Activated CD8-positive, alpha-beta T cell treated with anti-CD3 and anti-CD28 coated beads for 36 hours (primary cell): Measurements from ENCODE around the gene SOS1. TPM values are rescaled to one million over a fixed set of nuclear protein-coding genes. Genes with fewer than 3 reads are reported as not detected.

Experiments
- ATAC-seq: fragments of 200-7000 bp; cut with Tn5 transposase; one replicate; pipeline ENCODE4 v1.10.0; 2021; ENCODE audit warnings: mild to moderate bottlenecking, moderate library complexity
- CTCF ChIA-PET: fragments of 350-600 bp; sonication (Branson Sonifier 250); formaldehyde crosslinking; loops from one replicate; lab custom pipeline; 2021; ENCODE audit warnings: antibody characterized with exemption; lab: Charles Lee
- POLR2A ChIA-PET: fragments of 350-600 bp; sonication (Branson Sonifier 250); formaldehyde crosslinking; loops from one replicate; lab custom pipeline; 2021; ENCODE audit warnings: antibody characterized with exemption; lab: Charles Lee
- DNase-seq: peaks from one replicate; pipeline ENCODE4 v3.0.0-alpha.2; 2020
- H3K27ac Mint-ChIP-seq: one replicate; pipeline ENCODE4 v1.8.0; 2021; ENCODE audit warnings: mild to moderate bottlenecking, mixed read lengths
- H3K27me3 Mint-ChIP-seq: one replicate; pipeline ENCODE4 v1.8.0; 2021; ENCODE audit warnings: mixed read lengths
- H3K36me3 Mint-ChIP-seq: one replicate; pipeline ENCODE4 v1.8.0; 2021; ENCODE audit warnings: low read depth, mixed read lengths
- H3K4me1 Mint-ChIP-seq: one replicate; pipeline ENCODE4 v1.8.0; 2021; ENCODE audit warnings: low read depth, mixed read lengths
- H3K4me3 Mint-ChIP-seq: one replicate; pipeline ENCODE4 v1.8.0; 2021; ENCODE audit warnings: mild to moderate bottlenecking, moderate library complexity, mixed read lengths
- H3K9me3 Mint-ChIP-seq: one replicate; pipeline ENCODE4 v1.8.0; 2021; ENCODE audit warnings: mixed read lengths
- CTCF ChIP-seq: fragments of 200-600 bp; IDR thresholded peaks from one replicate; pipeline ENCODE4 v1.8.0; 2022; ENCODE audit warnings: antibody characterized with exemption, mild to moderate bottlenecking
- intact Hi-C: fragments of 100-400 bp; cut with micrococcal nuclease; formaldehyde crosslinking; loops from one replicate; pipeline ENCODE4 v1.10.0; 2022
- total RNA-seq, 2 experiments: library from RNA; stranded (reverse); gene quantifications; one replicate each; pipeline ENCODE4 v1.2.3, GENCODE V29; 2021

The SOS1 gene
- total RNA-seq, 2 experiments from 2014 or later: 43.6 to 56.8 TPM

GRCh38 chr2:38934742-38935141, 186.1 kb downstream of the SOS1 start:
- ATAC-seq: no peak

GRCh38 chr2:38933653-38934052, 187.2 kb downstream of the SOS1 start:
- ATAC-seq (no peak), DNase-seq (no peak)
- no peak for TF ChIP-seq CTCF
- intact Hi-C loops: no loop called here
- POLR2A ChIA-PET: no interaction called here
- no peak overlapping the region for H3K4me3 Mint-ChIP-seq
- no peaks in the 10 kb centered on the region for H3K36me3 Mint-ChIP-seq
- H3K9me3 Mint-ChIP-seq: no peaks in the 10 kb centered on the region
- peaks cover 5% of the 10 kb centered on the region for H3K4me1 Mint-ChIP-seq
- CTCF ChIA-PET: interaction anchor here (2.2 kb wide), 1 partner anchor 15 kb away, joined by 11 read pairs; no protein-coding TSS in a partner anchor
- H3K27me3 Mint-ChIP-seq: no peaks in the 10 kb centered on the region
- H3K27ac Mint-ChIP-seq: no peak overlapping the region

More at GRCh38 chr2:38934742-38935141, 186.1 kb downstream of the SOS1 start:
- no peak overlapping the region for H3K4me3 Mint-ChIP-seq
- H3K9me3 Mint-ChIP-seq: no peaks in the 10 kb centered on the region
- H3K27me3 Mint-ChIP-seq: no peaks in the 10 kb centered on the region
- no peaks in the 10 kb centered on the region for H3K36me3 Mint-ChIP-seq
- no peak for TF ChIP-seq CTCF
- CTCF ChIA-PET: interaction anchor here (3.2 kb wide), 1 partner anchor 13 kb away, joined by 20 read pairs; no protein-coding TSS in a partner anchor
- H3K4me1 Mint-ChIP-seq: peaks cover 5% of the 10 kb centered on the region
- H3K27ac Mint-ChIP-seq: no peak overlapping the region
- intact Hi-C loops: no loop called here
- DNase-seq: no peak
- POLR2A ChIA-PET: no interaction called here

- DNase-seq (no peak), ATAC-seq (no peak)
- TF ChIP-seq CTCF: no peak
- Mint-ChIP-seq H3K27ac (no peak overlapping the region), H3K4me3 (no peak overlapping the region), H3K27me3 (no peaks in the 10 kb centered on the region), H3K4me1 (peaks cover 5% of the 10 kb centered on the region), H3K36me3 (no peaks in the 10 kb centered on the region), H3K9me3 (no peaks in the 10 kb centered on the region)
- POLR2A ChIA-PET: no interaction called here
- intact Hi-C loops: no loop called here
- CTCF ChIA-PET: interaction anchor here (2.2 kb wide), 1 partner anchor 16 kb away, joined by 11 read pairs; no protein-coding TSS in a partner anchor
These were observed 188.3 kb downstream of the SOS1 start for GRCh38 chr2:38932586-38932985.

Other genes with a start within 250 kb of the SOS1 start
- 10 to 100 TPM; 12.9 to 15.2 TPM for gene DHX57, start 245.1 kb downstream of the SOS1 start, total RNA-seq
- gene MORN2, start 245.1 kb downstream of the SOS1 start, total RNA-seq: 1 to 10 TPM; 5.0 to 6.6 TPM
- gene ARHGEF33, start 231.2 kb downstream of the SOS1 start, total RNA-seq: not detected
- under 1 TPM in 1 of 2 experiments, not detected in 1; 0.29 TPM for gene CDKL4, start 122.9 kb upstream of the SOS1 start, total RNA-seq